Mesenchymal stem cell (in vitro differentiated cells and primary cell): ENCODE results near the gene CCDC187.

Source experiments
- DNase-seq: peaks from one replicate; pipeline ENCODE4 v3.0.0-alpha.2; 2013
- H2AFZ ChIP-seq: one replicate; pipeline ENCODE4 v1.6.1; 2013; ENCODE audit warnings: low read depth, mild to moderate bottlenecking, control low read depth, inconsistent platforms, low read length, moderate library complexity
- H2AK5ac ChIP-seq: 2 replicates; pipeline ENCODE4 v1.6.1; 2013; ENCODE audit warnings: low read length, moderate library complexity, mild to moderate bottlenecking, inconsistent platforms; ENCODE audit not compliant: severe bottlenecking
- H2BK120ac ChIP-seq: one replicate; pipeline ENCODE4 v1.6.1; 2013; ENCODE audit warnings: low read depth, mild to moderate bottlenecking, inconsistent platforms, low read length, moderate library complexity
- H2BK12ac ChIP-seq, 2 experiments: one replicate each; pipeline ENCODE4 v1.6.1; 2013; ENCODE audit warnings: inconsistent platforms in 2 of 2, low read length in 2 of 2, mild to moderate bottlenecking in 2 of 2, moderate library complexity in 2 of 2, control low read depth in 1 of 2
- H2BK15ac ChIP-seq: one replicate; pipeline ENCODE4 v1.6.1; 2013; ENCODE audit warnings: mild to moderate bottlenecking, low read depth, inconsistent platforms; ENCODE audit not compliant: poor library complexity, severe bottlenecking
- H2BK5ac ChIP-seq: 2 replicates; pipeline ENCODE4 v1.6.1; 2013; ENCODE audit warnings: low read depth, mild to moderate bottlenecking, low read length, control low read depth, inconsistent platforms; ENCODE audit not compliant: poor library complexity, severe bottlenecking
- H3K14ac ChIP-seq, 2 experiments: one replicate each; pipeline ENCODE4 v1.6.1; 2013; ENCODE audit warnings: inconsistent platforms in 2 of 2, low read length in 2 of 2, control low read depth in 1 of 2, mild to moderate bottlenecking in 1 of 2, moderate library complexity in 1 of 2
- H3K18ac ChIP-seq, 2 experiments: one replicate each; pipeline ENCODE4 v1.6.1; 2013; ENCODE audit warnings: inconsistent platforms in 2 of 2, low read length in 2 of 2, control low read depth in 1 of 2, low read depth in 1 of 2, mild to moderate bottlenecking in 1 of 2
- H3K23ac ChIP-seq, 2 experiments: one replicate each; pipeline ENCODE4 v1.6.1; 2013; ENCODE audit warnings: inconsistent platforms in 2 of 2, low read length in 2 of 2, mild to moderate bottlenecking in 2 of 2, moderate library complexity in 2 of 2, control low read depth in 1 of 2
- H3K27ac ChIP-seq: 2 replicates; pipeline ENCODE4 v1.5.1; 2013; ENCODE audit warnings: mild to moderate bottlenecking, moderate library complexity, low read length, control low read depth, inconsistent platforms; ENCODE audit not compliant: poor library complexity, severe bottlenecking
- H3K27me3 ChIP-seq, 2 experiments: 2 replicates each; pipeline versions ENCODE4 v1.6.1 to v1.7.0; 2013; ENCODE audit warnings: low read length in 2 of 2, mild to moderate bottlenecking in 2 of 2, moderate library complexity in 2 of 2, control low read depth in 1 of 2, inconsistent platforms in 1 of 2; ENCODE audit not compliant: control insufficient read depth in 1 of 2, insufficient read depth in 1 of 2
- H3K36me3 ChIP-seq, 2 experiments: 2 replicates each; pipeline versions ENCODE4 v1.6.1 to v1.7.0; 2013; ENCODE audit warnings: low read length in 2 of 2, control low read depth in 1 of 2, inconsistent platforms in 1 of 2, low read depth in 1 of 2, mild to moderate bottlenecking in 1 of 2; ENCODE audit not compliant: insufficient read depth in 2 of 2, control insufficient read depth in 1 of 2
- H3K4ac ChIP-seq, 2 experiments: one replicate each; pipeline ENCODE4 v1.6.1; 2013; ENCODE audit warnings: inconsistent platforms in 2 of 2, low read length in 2 of 2, mild to moderate bottlenecking in 2 of 2, moderate library complexity in 2 of 2, control low read depth in 1 of 2, low read depth in 1 of 2
- H3K4me1 ChIP-seq: 2 replicates; pipeline ENCODE4 v1.6.1; 2013; ENCODE audit warnings: low read depth, low read length, control low read depth; ENCODE audit not compliant: control insufficient read depth, insufficient read depth
- H3K4me2 ChIP-seq: 2 replicates; pipeline ENCODE4 v1.6.1; 2013; ENCODE audit warnings: low read length, mild to moderate bottlenecking, inconsistent platforms; ENCODE audit not compliant: poor library complexity, severe bottlenecking
- H3K4me3 ChIP-seq, 2 experiments: 2 replicates each; pipeline versions ENCODE4 v1.5.1 to v1.7.0; 2013; ENCODE audit warnings: low read length in 2 of 2, mild to moderate bottlenecking in 2 of 2, control low read depth in 1 of 2, low read depth in 1 of 2; ENCODE audit not compliant: insufficient read depth in 1 of 2
- H3K79me1 ChIP-seq: replicated peaks from 2 replicates; pipeline ENCODE4 v1.6.1; 2013; ENCODE audit warnings: mild to moderate bottlenecking, control low read depth, low read length, inconsistent platforms; ENCODE audit not compliant: poor library complexity, severe bottlenecking
- H3K9ac ChIP-seq: 2 replicates; pipeline ENCODE4 v1.7.0; 2013; ENCODE audit warnings: mild to moderate bottlenecking, low read length, moderate library complexity
- H3K9me3 ChIP-seq: 2 replicates; pipeline ENCODE4 v1.7.0; 2013; ENCODE audit warnings: mild to moderate bottlenecking, low read length; ENCODE audit not compliant: control insufficient read depth
- H4K8ac ChIP-seq: one replicate; pipeline ENCODE4 v1.6.1; 2013; ENCODE audit warnings: inconsistent platforms, mild to moderate bottlenecking, low read length, moderate library complexity
- H4K91ac ChIP-seq: one replicate; pipeline ENCODE4 v1.6.1; 2013; ENCODE audit warnings: mild to moderate bottlenecking, low read length, inconsistent platforms
- WGBS: methylation state at CpG from one replicate; pipeline ENCODE4 v1.1.7; 2013; ENCODE audit warnings: mixed read lengths; 5-methylcytosine and 5-hydroxymethylcytosine counted together

The CCDC187 gene

DNA sequence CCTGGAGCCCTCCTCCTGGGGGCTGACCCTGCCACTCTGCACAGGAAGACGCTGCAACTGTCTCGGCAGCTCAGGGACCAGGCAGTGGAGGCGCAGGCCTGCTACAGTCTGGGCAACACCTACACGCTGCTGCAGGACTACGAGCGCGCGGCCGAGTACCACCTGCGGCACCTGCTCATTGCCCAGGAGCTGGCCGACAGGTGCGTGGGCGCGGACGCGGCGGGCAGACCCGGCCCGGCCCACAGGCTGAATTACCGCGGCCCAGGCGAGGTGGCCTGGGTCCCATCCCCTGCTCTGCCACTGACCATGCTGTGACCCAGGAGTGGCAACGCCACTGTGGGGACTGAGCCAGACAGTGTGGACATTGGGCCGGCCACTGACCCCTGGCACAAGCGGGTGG is 34.6 kb upstream of the CCDC187 start:
- 94% methylated on average over 21 of the region's 25 CpGs for WGBS

DNA sequence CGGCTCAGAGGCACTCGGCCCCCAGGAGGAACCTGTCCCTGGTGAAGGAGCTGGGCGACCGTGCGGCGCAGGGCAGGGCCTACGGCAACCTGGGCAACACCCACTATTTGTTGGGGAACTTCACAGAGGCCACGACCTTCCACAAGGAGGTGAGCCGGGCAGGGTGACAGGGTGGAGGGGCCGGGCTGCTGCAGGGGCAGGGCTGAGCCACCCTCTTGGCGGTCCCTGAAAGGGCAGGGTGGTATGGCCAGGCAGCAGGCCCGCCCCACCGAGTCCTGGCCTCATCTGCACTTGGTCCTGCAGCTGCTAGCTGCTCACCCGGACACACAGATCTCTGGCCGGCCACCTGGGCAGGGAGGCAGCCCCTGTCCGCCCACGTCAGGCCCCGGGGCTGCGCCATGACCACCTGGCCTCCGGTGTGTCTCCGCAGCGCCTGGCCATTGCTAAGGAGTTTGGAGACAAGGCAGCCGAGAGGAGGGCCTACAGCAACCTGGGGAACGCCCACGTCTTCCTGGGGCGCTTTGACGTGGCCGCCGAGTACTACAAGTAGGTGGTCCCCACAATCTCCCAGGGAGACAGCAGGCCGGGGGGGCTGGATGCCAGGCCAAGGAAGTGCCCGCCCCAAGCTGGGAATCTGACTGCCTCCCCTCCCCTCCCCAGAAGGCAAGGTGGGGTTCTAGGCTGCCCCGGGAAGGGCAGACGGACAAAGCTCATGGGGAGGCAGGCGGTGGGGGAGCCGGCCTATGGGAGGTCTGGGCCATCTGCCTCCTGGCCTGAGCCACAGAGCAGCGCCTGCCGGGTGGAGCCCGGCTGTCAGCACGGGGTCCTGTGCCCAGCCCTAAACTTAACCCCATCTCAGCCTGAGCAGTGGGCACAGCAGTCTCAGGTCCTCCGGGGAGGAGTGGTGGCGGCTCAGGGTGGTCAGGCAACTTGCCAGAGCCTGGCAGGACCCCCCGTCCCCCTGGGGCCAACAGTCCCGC is 33.8 kb upstream of the CCDC187 start:
- Histone ChIP-seq H2BK120ac (no peak overlapping the region), H3K79me1 (peaks cover 27% of the 10 kb centered on the region), H3K23ac (no peak overlapping the region), H3K14ac (no peak overlapping the region), H2BK5ac (no peak overlapping the region), H3K4me1 (peaks cover 56% of the 10 kb centered on the region), H4K91ac (no peak overlapping the region), H3K4me3 (no peak overlapping the region), H3K18ac (no peak overlapping the region), H2AK5ac (no peak overlapping the region), H2BK15ac (no peak overlapping the region), H3K36me3 (peaks cover 50 to 93% of the 10 kb centered on the region in 2 experiments), H2BK12ac (no peak overlapping the region), H3K4ac (no peak overlapping the region), H4K8ac (no peak overlapping the region), H3K9ac (no peak overlapping the region), H3K27ac (no peak overlapping the region), H3K9me3 (no peaks in the 10 kb centered on the region), H3K27me3 (no peaks in the 10 kb centered on the region), H2AFZ (no peak overlapping the region), H3K4me2 (no peak overlapping the region)
- no peak for DNase-seq
- WGBS = 95% methylated on average over 43 of the region's 43 CpGs

More for the DNA sequence above, 34.6 kb upstream of the CCDC187 start:
- Histone ChIP-seq H3K4me3 (no peak overlapping the region), H3K4me1 (peaks cover 58% of the 10 kb centered on the region), H2AK5ac (no peak overlapping the region), H2BK15ac (no peak overlapping the region), H3K36me3 (peaks cover 50 to 91% of the 10 kb centered on the region in 2 experiments), H3K27ac (no peak overlapping the region), H3K4me2 (no peak overlapping the region), H2BK120ac (no peak overlapping the region), H3K18ac (no peak overlapping the region), H3K14ac (no peak overlapping the region), H2BK12ac (no peak overlapping the region), H4K8ac (no peak overlapping the region), H3K4ac (no peak overlapping the region), H3K23ac (no peak overlapping the region), H3K79me1 (peaks cover 22% of the 10 kb centered on the region), H3K9ac (no peak overlapping the region), H3K27me3 (no peaks in the 10 kb centered on the region), H4K91ac (peak overlapping the region; percentile 16), H2BK5ac (no peak overlapping the region), H2AFZ (no peak overlapping the region), H3K9me3 (no peaks in the 10 kb centered on the region)
- DNase-seq = no peak

DNA sequence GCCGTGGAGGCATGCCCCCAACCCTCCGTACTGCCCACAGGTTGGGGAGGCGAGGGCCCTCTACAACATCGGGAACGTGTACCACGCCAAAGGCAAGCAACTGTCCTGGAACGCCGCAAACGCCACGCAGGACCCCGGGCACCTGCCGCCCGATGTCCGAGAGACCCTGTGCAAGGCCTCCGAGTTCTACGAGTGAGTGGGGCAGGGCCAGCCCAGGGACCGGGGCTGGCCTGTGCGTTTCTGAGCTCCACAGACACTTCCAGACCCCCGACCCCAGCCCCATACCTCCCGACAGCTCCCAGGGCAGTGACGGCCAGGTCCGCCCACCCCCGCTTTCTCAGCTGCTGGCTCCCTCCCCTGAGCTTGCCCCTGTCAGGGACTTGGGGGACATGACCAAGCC is 33.0 kb upstream of the CCDC187 start:
- Histone ChIP-seq H4K8ac (no peak overlapping the region), H3K27me3 (no peaks in the 10 kb centered on the region), H3K4me2 (no peak overlapping the region), H3K27ac (no peak overlapping the region), H2BK12ac (no peak overlapping the region), H3K79me1 (peaks cover 29% of the 10 kb centered on the region), H3K9me3 (no peaks in the 10 kb centered on the region), H3K18ac (no peak overlapping the region), H3K14ac (no peak overlapping the region), H3K9ac (no peak overlapping the region), H3K23ac (no peak overlapping the region), H3K4me1 (peaks cover 52% of the 10 kb centered on the region), H3K4me3 (no peak overlapping the region), H3K4ac (no peak overlapping the region), H2AFZ (no peak overlapping the region), H4K91ac (no peak overlapping the region), H2BK5ac (no peak overlapping the region), H2AK5ac (no peak overlapping the region), H2BK120ac (no peak overlapping the region), H3K36me3 (peaks cover 48 to 95% of the 10 kb centered on the region in 2 experiments), H2BK15ac (no peak overlapping the region)
- WGBS = 97% methylated on average over 23 of the region's 23 CpGs
- no peak for DNase-seq

DNA sequence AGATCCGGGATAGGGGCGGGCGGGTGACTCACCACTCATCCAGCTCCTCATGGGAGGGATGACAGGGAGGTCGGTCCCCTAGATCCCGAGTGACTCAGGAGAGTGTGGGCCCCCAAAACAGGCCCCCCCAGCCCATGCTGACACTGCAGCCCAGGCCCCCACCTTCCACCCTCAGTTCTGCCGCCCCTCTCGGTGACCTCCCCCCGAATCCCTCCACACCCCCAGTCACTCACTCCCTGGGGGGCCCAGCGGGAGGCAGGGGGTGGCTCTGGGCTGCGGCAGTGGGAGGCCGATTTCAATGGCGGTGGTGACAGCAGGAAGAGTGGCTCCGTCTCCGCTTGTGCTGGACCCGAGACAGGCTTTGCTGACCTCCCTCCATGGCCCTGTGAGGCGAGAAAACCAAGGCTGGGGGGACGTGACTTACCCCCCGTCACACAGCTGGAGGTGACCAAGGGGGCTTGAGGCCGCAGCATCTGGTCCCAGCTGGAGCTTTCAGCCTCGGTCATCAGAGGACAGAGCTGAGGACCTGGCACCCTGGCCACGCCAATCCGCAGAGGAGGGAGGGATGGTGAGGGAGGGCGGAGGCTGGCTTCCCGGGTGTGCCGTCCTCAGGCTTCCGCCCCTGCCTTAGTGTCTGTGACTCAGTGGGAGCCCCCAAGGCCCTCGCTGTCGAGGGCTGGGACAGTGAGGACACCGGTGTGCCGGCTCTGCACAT is 32.4 kb upstream of the CCDC187 start:
- H2BK15ac ChIP-seq = no peak overlapping the region

More for the DNA sequence above, 32.4 kb upstream of the CCDC187 start:
- H2BK12ac ChIP-seq = no peak overlapping the region
- no peak overlapping the region for H3K23ac ChIP-seq
- H2AFZ ChIP-seq = no peak overlapping the region
- H2BK5ac ChIP-seq = no peak overlapping the region
- no peak overlapping the region for H3K4me3 ChIP-seq
- no peak for DNase-seq
- no peak overlapping the region for H2BK120ac ChIP-seq
- H3K14ac ChIP-seq = no peak overlapping the region
- no peak overlapping the region for H3K4me2 ChIP-seq
- peak overlapping the region; percentile 26 for H2AK5ac ChIP-seq
- H3K27ac ChIP-seq = no peak overlapping the region
- H4K91ac ChIP-seq = no peak overlapping the region
- H3K36me3 ChIP-seq = peaks cover 44 to 95% of the 10 kb centered on the region in 2 experiments
- H3K9me3 ChIP-seq = no peaks in the 10 kb centered on the region
- H3K4me1 ChIP-seq = peaks cover 55% of the 10 kb centered on the region
- no peak overlapping the region for H3K9ac ChIP-seq
- WGBS = 77% methylated on average over 30 of the region's 30 CpGs
- H3K79me1 ChIP-seq = peaks cover 33% of the 10 kb centered on the region
- no peak overlapping the region for H4K8ac ChIP-seq
- no peak overlapping the region for H3K4ac ChIP-seq
- no peaks in the 10 kb centered on the region for H3K27me3 ChIP-seq
- H3K18ac ChIP-seq = no peak overlapping the region
